ENCODE results near the gene NACC2.

NACC2 gene

DNA sequence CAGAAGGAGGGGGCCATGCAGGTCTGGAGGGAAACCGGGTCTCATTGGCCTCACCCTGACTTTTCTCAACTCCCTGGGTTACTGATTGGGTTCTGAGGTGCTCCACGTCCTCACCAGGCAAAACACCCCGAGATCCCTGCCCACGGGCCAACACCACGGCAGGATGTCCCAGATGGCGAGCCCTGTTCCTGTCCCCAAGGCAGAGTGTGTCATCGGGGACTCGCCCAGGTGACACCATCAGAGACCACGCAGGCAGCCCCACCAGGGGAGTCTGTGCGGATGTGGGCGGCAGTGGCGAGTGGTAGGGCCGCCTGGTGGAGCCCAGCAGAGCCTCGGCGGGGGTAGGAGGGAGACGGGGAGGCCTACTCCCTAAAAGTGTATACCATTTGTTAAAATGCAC, 74.9 kb downstream of the NACC2 start:
- DNase-seq: no peak

DNA sequence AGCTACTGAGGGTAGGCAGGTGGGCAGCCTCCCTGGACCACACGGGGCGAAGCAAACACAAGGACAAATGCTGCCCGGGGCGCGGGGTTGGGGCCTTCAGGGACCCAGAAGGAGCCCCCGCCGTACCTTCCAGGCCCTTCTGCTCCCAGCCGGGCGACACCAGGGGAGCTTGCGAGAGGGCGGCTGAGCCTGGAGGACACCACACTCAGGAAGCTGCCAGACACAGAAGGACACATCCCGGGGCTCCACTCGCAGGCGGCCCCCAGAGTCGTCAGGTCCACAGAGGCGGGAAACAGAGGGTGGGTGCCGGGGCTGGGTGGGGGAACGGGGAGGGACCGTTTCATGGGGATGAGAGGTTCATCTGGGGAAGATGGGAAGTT, 75.4 kb downstream of the NACC2 start:
- DNase-seq: no peak

DNA sequence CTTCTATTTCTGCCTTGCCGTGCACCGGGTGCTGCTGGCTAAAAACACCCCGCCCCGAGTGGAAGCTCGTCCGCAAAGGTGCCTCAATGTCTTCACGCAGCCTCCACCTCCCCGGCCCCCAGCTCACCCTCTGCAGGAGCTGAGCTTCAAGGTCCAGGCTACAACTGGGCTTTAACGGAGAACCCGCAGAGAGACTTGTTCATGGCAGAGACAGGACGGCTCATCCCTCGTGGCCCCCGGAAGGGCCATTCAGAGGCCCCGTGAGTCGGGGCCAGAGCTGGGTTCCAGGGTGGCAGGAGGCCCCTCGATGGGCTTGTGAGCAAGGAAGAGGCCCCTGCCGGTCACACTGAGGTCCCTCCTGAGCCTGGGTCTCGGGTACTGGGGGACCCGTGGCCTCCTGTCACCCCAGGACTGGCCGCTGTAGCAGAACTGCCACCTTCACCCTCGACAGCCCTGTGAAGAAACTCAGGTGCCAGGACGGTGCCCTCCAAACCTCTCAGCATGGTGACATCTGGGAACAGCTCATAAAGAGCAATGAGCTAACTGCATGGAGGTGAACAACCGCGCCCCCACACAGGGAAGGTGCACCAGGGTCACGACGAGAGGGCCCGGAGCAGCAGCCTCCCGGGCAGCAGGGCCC, 75.9 kb downstream of the NACC2 start:
- DNase-seq: no peak

DNA sequence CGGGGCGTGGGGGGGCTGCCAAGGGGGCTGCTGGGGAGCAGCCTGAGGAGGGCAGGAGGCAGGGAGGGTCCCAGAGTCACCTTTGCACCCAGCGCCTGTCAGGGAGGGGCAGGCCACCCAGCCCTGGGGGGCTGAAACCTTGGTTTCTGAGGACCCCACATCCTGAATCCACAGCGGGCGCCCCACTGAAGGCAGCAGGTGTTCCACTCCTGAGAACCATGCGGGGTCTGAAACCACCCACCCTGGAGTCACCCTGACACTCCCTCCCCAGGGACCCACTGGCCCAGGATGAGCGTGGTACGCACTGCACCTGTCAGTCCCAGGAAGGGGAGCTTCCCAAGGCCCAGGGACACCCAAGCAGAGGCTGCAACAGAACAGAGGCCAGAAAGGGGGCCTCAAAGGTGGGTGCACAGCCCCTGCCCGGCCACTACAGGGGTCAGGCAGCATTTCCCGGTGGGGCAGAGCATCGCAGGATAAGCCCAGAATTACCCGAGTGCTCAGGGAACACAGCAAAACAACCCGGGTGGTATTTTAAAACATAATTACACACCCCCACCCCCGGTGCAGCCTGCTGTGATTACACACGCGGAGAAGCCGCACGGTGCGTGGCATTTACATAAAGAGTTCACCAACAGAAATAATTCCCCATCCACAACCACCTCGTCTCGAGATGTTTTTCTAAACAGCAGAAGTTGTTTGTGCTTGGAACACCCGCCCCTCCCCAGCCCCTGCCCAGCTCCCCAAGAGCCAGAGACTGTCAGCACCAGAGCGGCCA, 76.6 kb downstream of the NACC2 start:
- no peak for DNase-seq

DNA sequence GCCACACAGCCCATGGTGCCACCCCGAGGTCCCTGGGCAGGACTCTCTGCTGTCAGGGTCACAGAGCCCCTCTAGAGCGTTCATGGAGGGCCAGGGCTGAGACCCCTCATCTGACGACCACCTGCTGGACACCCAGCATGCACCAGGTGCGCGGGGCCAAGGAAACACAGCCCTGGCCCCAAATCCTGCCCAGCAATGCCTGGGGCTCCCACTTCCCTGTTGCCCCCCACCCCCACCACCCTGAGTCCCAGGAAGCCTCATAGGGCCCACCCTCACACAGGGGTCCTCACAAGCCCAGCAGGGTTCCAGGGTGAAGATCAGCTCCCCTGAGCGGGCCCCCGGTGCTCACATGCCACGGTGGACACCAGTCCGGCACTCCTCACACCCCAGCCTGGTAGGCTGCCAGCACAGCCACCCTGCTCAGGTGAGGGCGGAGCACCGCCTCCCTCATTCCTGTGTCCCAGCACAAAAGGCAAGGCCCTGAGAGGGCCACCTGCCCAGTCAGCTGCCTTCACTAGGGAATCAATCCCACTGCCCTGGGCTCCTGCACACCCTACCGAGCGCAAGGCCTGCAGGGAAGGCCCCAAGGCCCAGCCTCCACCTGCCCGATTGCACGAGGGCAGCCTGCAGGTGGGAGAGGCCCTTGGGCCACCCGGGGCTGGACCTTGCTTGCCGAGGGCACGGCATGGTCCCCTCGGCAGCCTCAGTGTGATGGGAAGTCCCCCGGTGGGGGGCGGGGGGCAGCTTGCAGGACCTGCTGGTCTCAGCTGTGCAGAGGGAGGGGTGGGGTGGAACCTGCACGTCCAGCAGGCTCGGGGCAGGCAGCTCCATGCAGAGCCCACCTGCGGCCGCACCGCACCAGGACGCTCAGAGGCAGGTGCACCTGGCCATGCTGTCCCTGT, 77.5 kb downstream of the NACC2 start:
- DNase-seq: no peak

DNA sequence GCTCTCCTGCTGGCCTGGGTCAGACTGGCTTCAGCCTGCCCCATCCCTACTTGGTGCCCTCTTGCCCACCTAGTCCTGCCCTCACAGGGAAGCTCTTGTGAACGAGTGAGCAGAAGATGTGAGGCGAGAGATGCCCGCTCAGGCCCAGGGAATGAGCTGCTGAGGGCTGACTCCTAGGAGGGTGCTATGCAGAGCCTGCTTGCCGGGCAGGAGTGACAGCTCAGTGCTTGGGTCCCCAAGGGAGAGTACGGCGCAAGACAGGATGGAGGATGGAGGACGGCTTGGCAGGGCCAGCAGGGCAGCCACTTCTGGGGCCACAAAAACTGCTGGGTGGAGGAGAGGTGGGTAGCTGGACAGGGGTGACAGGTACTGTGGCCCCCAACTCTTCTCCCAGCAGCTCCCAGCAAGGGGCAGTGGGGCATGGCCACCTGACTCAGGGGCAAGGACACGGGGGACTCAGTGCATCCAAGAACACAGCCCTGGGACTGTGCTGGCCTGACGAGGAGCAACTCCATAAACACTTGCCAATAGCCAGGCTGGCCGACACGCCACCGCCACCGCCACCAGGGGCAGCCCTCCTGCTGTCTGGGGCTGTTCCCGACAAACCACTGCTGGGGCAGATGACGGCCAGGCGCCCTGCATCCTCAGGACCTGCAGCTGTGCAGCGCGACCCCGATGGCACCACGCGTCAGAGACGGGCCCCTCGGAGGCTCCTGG, 78.4 kb downstream of the NACC2 start:
- no peak for DNase-seq

DNA sequence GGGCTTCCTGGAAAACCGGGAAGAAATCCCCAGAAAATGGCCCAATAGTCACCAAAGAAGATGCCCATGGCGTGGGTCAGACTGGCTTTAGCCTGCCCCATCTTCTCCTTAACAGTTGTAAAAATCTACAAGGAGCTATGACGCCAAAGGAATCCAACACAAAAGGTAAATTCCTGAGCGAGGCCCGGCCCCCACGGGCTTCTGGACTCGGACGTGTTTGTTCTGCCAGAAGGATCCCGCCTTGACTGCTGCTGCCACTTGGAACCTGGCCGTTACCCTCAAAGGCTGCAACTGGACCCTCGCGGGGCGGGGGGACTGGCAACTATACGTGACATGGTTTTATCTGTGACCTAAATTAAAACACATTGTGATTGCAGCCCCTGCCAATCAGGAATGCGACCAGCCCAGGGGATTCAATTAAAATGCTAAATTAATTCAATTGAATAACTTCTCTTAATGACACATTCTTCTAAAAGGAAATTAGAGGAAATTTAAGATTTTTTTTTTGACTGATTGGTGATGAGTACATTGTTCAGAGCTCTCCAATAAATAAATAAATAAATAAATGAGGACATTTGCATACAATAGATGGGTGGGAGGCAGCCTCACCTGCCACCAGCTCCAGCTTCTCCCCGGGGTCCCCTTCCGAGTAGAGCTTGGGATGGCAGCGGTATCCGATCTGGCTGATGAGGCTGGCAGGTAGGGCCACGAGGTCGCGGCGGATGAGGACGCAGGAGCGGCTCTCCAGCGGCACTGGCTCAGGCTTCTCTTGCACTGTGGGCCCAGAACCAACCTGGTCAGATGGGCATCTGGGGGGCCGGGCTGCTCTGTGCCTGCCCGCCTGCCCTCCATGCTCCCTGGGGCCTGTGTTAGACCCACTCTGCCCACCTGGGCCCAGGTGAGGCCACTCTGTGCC, 79.2 kb downstream of the NACC2 start:
- no peak for DNase-seq

DNA sequence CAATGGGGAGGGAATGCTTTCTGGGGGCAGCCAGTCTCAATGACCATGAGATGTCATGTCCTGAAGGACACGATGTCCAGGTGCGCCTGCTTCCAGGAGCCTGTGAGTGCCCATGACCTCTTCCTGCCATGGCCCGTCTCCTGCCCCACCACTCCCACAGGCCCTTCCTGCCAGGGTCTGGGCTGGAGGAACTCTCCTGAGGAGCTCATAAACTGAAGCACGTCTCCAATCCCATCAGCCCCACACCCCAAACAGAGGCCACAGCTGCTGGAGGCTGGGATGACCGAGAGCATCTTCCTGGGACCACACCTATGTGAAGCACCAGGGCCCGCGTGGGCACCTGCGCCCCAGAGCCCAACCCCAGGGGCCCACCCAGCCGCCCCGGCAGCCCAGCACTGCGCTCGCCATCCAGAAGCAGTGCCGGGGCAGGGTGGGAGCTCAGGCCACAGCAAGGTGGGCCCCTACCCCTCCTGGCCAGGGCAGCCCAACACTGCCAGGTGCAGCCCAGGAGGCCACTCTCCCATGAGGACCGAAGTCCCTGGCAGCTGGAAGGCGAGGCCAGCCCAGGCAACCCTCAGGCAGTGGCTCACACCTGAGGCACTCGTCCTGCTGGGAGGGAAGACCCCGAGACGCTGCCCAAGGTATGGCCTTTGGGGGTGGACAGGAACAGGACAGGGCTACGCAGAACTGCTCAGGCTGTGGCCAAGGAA, 80.0 kb downstream of the NACC2 start:
- DNase-seq: no peak

DNA sequence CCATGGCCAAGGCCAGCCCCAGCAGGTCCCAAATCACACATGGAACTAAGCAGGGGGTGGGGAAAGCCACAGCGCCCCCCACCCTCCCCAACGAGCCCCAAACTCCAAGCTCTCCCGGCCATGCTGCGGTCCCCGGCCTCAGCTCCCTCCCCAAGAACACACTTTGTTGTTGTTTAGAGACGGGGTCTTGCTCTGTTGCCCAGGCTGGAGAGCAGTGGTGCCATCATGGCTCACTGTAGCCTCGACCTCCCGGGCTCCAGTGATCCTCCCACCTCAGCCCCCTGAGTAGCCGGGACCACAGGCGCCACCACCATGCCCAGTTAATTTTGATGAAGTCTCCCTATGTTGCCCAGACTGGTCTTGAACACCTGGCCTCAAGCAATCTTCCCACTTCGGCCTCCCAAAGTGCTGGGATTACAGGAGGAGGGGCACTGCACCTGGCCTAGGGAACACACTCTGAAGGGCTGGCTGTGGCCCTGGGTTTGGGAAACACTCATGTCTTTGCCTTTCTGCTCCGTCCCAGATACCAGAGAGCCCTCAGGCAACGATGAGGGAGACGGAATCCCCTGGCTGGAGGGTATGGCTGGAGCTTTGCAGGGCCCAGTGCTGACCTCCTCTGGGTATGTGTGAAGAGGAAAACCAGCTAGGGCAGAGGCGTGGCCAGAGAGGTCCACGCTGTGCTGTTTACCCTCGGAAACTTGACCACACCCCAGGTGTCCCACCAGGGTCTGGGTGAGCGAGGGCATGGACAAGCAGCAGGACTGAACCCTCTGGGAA, 80.8 kb downstream of the NACC2 start:
- DNase-seq: no peak

DNA sequence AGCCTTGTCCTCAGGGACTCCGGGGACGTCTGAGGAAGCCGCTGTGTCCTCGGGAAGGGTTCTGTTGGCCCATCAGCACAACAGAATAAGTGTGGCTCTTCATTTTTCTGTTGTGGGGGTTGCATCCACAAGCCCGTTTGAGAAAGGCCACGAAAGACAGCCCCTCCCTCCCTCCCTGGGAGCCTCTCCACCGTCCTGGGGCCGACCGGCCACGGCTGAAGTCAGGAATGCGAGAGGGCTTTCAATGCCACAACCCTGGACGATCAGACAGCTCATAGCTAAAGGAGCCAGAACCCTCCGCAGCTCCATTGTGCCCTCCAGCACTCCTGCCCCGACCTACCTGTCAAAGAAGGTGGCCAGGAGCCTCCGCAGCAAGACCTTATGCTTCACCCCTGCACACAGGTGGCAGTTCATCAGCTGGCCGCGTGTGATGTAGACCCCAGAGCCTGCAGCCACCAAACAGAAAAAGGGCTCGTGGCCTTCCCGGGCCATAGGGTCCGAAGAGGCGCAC, 81.5 kb downstream of the NACC2 start:
- no peak for DNase-seq

DNA sequence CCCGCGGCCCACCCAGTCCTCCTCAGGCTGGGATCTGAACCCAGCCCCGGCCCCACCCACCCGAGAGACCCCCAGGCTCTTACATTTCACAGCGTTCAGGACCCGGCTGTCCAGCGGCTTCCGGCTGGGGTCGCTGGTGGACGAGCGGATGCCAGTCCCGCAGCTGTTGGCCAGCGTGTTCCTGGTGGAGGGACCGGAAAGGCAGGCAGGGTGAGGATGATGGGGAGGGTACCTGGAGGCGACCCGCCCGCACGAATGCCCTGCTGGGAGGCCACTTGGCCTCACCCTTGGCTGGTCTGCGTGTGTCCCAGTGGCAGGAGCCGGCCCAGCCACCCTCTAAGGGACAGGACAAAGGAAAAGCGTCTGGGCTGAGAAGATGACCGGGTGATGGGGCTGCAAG, 82.0 kb downstream of the NACC2 start:
- DNase-seq: no peak

DNA sequence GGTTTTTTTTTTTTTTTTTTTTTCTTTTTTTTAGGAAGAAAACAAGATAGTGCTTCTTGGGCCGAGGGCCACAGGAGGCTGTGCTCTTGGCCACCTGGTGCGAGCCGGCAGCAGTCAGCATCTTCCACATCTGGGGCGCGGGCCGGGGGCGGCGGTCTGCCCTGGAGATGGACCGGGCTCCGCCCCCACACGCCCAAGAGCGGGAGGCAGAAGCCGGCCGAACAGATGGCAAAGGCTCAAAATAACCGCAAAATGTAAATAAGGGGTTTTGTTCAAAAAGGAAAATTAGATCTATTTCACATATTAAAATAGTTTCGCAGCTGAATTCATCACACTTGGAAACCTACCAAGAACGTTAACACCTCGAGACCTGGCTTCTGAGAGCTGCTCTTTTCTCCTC, 82.4 kb downstream of the NACC2 start:
- DNase-seq: no peak

DNA sequence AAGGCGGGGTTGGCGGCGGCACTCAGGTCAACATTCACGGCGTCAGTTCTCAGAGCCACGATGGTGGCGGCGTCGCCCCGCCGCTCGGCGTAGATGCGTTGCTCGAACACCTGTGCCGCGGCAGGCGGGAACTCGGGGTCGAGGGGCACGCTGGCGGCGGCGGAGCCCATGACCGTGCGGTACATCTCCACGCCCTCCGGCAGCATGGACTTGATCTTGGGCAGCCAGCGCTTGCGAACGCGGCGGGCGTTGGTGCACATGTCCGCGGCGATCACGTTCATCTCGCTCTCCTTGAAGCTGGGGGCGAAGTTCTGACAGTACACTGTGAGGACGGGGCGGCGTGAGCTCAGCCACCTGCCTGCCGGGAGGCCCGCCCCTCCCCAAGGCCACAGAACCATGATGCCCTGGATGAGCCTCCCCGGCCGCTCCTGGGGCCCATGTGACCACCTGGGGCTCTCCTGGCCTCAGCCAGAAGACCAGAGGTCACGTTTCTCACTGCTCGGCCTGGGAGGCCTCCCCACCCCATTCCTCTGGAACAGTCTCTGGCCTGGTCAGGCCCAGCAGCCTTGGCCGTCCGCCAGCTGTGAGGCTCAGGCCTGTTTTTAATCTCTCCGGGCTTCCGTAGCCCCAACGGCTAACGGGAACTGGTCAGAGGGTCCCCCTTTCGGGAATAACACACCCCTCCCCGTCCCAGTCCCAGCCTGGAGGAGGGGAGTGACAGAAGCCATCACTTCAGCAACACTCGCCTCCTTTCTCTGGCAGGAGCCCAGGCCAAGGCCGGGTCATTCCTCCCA, 83.2 kb downstream of the NACC2 start:
- DNase-seq: no peak

DNA sequence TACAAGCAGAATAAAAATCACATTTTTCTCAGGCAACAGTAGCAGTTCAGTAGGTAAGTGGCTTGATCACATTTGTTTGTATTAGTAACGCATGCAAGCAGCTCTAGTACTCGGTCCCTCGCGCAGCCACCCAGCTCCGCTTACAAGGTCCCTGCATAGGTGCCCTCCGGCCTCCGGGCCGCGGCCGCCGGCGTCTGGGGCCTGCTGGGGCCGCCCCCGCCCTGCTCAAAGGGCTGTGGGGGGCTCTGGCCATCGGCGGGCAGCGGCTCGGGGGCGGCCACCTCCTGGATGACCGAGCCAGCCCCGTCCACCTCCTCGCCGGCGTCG, 83.8 kb downstream of the NACC2 start:
- DNase-seq: no peak

DNA sequence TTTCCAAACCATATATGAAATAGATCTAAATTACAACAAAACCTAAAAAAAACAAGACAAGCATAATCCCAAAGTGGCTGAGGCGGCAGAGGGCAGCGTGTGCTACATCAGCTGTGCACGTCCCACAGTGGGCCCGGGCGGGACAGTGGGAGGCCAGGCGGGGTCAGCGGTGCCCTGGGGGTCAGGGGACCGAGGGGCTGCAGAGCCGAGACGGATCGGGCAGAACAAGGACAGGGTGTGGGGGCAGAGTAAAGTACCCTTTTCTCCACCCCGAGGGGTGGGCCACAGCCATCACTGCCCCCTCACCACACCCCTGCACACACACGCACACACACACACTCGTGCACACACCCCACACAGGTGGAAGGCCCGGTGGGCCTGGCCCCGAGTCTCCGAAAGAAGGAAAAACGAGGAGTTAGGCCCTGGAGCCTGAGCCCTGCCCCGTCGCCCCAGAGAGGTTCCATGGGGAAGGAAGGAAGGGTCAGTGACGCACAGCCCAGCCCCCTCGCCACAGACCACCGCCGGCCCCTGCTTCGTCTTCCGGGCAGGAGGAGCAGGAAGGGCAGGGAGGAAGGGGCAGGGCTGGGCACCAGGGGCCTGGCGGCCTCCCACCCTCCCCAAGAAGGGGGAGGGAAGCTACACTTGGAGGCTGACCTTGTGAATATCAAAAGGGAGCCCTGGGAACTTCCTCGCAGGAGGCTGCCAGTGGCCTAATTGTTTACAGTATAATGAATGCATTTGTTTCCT, 84.3 kb downstream of the NACC2 start:
- DNase-seq: no peak

DNA sequence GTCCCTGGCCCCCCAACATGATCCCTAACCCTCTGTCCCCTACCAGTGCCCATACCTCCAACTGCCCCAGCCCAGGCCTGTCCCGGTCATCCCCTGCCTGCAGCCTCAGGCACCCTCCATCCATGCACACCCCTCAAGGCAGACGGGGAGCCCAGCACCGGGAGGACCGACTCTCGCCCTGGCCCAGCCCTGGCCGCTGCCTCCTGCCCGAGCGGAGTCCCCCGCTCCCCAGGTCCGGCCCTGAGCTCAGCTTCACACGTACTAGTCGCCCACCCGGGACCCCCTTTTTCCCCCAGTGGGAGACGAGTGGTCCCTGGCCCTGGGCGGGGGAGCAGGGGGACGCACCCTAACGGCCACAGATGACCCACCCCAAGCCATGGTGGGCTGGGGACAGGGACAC, 84.9 kb downstream of the NACC2 start:
- no peak for DNase-seq

DNA sequence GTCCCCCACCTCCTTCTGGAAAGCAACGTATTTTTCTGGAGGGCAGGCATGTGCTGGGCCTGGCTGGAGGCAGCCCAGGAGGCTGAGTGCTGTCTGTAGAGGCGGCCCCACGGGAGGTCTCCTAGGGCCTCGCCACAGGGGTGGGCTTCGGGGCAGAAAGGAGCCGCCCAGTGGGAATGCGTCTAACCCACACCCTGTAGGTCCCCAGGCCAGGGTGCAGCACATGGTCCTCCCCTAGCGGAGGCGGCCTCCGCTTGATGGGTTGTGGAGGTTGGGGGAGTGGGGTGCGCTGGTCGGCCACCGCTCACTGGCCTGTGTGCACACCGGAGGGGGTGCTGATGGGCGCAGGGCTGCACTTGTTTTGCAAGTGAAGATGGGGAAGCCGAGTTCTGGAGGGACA, 85.6 kb downstream of the NACC2 start:
- DNase-seq: no peak

DNA sequence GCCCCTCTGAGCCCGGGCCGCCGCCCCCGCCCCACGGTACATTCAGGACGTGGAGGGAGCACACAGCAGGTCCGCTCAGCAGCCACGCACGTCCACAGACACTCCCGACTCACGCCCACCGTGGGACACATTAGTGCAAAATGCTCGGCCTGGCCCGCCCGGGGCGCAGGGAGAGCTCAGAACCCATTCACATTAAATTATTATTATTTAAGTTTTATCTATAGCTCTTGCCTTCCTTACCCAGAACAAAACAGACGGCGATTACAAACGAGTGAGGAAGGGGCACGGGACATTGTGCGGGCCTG, 86.4 kb downstream of the NACC2 start:
- DNase-seq: no peak

All from activated CD8-positive, alpha-beta memory T cell treated with anti-CD3 and anti-CD28 coated beads for 24 hours (primary cell).